Kidney epithelial cell (primary cell): Measurements from ENCODE around the gene CCDC85A. TPM values are rescaled to one million over a fixed set of nuclear protein-coding genes. Genes with fewer than 3 reads are reported as not detected.
"Not testable (repeated sequence)": the region's sequence is repeated elsewhere in the genome, so short reads cannot be mapped to it uniquely, and the experiment has no call there.

Experiments used
- DNase-seq: peaks from one replicate; pipeline ENCODE4 v3.0.0-alpha.2; 2010; ENCODE audit warnings: low read depth
- H3K27me3 ChIP-seq: 2 replicates; pipeline ENCODE4 v1.6.0; 2011; ENCODE audit warnings: low read length; ENCODE audit not compliant: control insufficient read depth, insufficient read depth
- H3K36me3 ChIP-seq: 2 replicates; pipeline ENCODE4 v1.5.1; 2011; ENCODE audit warnings: low read length; ENCODE audit not compliant: control insufficient read depth, insufficient read depth
- H3K4me3 ChIP-seq: 2 replicates; pipeline ENCODE4 v1.5.1; 2011; ENCODE audit warnings: low read depth, mild to moderate bottlenecking, control low read depth, low read length
- total RNA-seq: library from RNA; depleted of rRNA; stranded (reverse); fragments of >200 nt; gene quantifications from 2 replicates; pipeline ENCODE4 v1.2.3, GENCODE V29; 2015
- TF ChIP-seq, protein P1 (sequence below): IDR thresholded peaks from 2 replicates; pipeline ENCODE4 v1.5.1; 2011; ENCODE audit warnings: mild to moderate bottlenecking, moderate library complexity, low read length, control low read depth, inconsistent platforms; ENCODE audit not compliant: insufficient read depth, poor library complexity, severe bottlenecking

CCDC85A gene
- total RNA-seq, 1 donor from 2014 or later: 0.29 TPM

DNA sequence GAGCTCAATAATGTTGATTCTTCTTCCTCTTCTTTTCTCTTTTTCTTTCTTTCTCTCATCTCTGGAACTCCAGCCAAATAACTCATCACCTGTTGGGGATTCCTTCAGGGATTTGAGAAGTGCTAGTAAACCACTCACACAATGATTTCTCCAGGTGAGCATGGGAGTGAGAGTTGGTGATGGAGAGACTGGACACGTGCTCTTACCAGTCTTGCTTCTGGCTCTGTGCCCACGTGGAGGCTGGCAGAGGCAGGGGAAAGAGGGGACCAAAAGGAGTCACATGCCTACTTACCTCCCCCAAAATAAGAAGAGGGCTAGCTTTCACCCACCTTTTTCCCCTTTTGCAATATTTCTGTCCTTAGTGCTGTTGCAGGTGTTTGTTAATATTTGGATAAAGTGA is 28.6 kb upstream of the CCDC85A start:
- Histone ChIP-seq H3K4me3 (no peak overlapping the region), H3K36me3 (no peaks in the 10 kb centered on the region), H3K27me3 (no peaks in the 10 kb centered on the region)
- no peak for DNase-seq
- TF ChIP-seq, protein P1, sequence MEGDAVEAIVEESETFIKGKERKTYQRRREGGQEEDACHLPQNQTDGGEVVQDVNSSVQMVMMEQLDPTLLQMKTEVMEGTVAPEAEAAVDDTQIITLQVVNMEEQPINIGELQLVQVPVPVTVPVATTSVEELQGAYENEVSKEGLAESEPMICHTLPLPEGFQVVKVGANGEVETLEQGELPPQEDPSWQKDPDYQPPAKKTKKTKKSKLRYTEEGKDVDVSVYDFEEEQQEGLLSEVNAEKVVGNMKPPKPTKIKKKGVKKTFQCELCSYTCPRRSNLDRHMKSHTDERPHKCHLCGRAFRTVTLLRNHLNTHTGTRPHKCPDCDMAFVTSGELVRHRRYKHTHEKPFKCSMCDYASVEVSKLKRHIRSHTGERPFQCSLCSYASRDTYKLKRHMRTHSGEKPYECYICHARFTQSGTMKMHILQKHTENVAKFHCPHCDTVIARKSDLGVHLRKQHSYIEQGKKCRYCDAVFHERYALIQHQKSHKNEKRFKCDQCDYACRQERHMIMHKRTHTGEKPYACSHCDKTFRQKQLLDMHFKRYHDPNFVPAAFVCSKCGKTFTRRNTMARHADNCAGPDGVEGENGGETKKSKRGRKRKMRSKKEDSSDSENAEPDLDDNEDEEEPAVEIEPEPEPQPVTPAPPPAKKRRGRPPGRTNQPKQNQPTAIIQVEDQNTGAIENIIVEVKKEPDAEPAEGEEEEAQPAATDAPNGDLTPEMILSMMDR: no peak

DNA sequence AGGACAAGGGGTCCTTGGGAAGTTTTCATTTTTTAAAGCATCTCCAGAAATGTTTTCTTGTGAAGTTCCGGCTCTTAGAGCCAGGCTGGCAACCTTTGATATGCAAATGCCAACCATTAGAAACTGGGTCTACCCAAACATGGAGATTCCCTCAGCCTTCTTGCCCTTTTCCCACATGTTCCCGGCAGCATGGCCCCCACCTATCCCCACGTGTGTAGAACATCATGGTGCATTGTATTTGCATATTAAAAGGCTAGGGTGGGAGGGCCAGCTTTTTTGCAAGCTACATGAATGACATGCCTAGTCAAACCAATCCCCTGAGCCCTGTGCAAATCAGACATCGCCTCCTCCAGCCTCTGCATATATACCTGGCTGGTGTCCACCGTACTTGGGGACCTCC is 23.9 kb upstream of the CCDC85A start:
- not testable (repeated sequence) for H3K36me3 ChIP-seq, DNase-seq, H3K27me3 ChIP-seq

DNA sequence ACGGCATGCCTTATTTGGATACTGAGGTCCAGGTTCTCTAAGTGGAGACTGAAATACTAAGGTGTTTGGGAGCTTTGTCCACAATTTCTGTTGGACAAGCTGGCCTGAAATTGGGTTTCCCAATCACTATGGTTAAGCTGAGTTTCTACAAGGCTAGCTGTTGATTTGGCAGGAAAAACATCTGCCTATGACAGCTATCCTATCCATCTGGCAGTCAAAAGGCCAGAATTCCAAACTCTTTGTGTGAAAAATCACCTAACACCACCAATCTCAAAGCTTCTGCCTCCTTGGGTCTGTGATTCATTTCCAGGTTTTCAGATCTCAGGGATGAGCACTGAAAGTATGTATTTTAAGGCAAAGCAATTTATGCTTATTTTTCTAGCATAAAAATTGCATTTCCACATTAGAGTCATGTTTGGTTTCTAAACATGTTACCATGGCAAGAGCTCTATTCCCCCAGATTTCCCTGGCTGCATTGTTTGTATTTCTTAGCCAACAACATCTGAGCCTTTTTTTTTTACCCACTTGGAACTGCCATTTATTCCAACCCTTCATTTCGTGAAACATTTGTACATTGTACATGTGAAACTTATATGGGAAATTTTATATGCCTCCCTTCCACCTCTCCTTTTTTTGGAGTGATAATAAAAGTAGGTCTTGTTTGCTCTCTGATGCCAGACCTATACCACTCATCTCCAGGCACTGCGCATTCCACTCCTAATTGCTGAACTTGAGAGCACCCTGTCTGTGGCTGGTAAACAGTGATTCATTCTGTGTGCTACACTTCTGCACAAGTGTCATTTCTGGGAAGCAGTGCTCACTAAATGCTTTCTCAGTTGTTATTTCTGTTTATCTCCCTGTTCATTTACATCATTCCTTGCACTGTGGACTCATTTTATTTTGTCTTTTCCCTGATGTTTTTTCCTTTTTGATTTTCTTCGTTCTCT is 15.9 kb upstream of the CCDC85A start:
- TF ChIP-seq, protein P1: no peak
- DNase-seq: no peak
- H3K27me3 ChIP-seq: no peaks in the 10 kb centered on the region
- H3K36me3 ChIP-seq: no peaks in the 10 kb centered on the region
- no peak overlapping the region for H3K4me3 ChIP-seq

More for the DNA sequence above, 23.9 kb upstream of the CCDC85A start:
- H3K4me3 ChIP-seq: not testable (repeated sequence)

DNA sequence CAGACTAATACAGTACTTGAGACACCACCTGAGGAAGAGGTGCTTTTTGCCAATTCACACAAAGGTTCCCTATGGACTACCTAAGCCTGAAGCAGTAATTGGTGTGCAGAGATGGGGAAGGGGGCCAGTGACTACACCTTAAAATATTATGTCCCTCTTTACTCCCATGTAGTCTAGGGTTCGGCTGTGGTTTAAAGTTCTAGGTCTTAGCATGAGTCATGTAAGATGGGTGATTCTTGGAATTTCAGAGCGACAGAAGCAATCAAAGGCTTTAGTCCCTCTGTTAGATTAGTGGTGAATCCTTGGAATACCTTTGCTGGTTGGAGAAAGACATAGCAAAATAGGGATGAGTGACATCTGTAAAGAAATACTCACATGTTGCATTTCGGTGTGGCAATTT is 14.3 kb upstream of the CCDC85A start:
- no peaks in the 10 kb centered on the region for H3K36me3 ChIP-seq
- TF ChIP-seq, protein P1: no peak
- H3K27me3 ChIP-seq: no peaks in the 10 kb centered on the region
- no peak overlapping the region for H3K4me3 ChIP-seq
- no peak for DNase-seq

DNA sequence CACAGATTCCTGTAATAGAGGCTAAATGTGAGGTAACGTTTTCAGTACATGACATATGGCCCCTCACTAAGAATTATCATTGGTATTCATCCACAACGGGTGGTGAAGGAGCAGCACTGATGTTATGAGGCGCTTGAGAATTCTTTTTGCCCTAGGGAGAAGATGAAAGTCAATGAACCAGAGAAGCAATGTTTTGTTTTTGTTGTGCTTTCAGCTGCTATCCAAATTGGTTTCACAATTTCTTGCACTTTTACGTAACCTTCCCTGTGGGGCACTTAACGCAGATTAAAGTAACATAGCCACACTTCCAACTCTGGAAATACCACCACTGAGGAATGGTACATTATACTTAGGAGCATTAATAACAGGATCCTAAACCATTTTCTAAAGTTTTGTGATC is 13.3 kb upstream of the CCDC85A start:
- TF ChIP-seq, protein P1: no peak
- no peaks in the 10 kb centered on the region for H3K27me3 ChIP-seq
- H3K4me3 ChIP-seq: no peak overlapping the region
- DNase-seq: no peak
- no peaks in the 10 kb centered on the region for H3K36me3 ChIP-seq

DNA sequence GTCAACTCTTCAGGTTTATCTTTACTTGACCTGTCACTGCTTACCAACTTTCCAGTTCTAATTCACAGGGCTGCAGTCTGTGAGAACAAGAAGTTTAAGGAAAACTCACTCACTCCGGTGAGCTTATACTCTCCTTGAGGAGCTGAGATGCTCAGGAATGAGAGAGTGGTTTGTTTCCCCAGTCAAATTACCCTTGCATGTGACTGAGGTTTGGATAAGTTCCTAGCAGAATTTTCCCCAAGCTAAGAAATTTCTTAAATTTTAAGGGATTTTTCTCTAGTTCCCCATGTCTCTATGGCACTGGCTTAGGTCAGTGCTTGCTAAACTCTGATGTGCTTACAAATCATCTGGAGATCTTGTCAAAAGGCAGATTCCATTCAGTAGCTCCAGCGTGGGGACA is 12.8 kb upstream of the CCDC85A start:
- Histone ChIP-seq H3K4me3 (no peak overlapping the region), H3K36me3 (no peaks in the 10 kb centered on the region), H3K27me3 (no peaks in the 10 kb centered on the region)
- TF ChIP-seq, protein P1: no peak
- no peak for DNase-seq
